ENCODE results near the gene LTBP3. TPM values are rescaled to one million over a fixed set of nuclear protein-coding genes. Genes with fewer than 3 reads are reported as not detected.

The LTBP3 gene
- total and polyA plus RNA-seq, 2 donors (not counting 3 experiments of a cell fraction or from before 2014, with no cell fraction given), result 120 to 209 TPM

GRCh38 chr11:65589444-65590239 is 31.5 kb upstream of the LTBP3 start:
- intact Hi-C loops (cut with micrococcal nuclease) (loop anchor here (5.0 kb wide), 1 partner anchor 222 kb away; no protein-coding TSS in a partner anchor), dilution Hi-C loops (cut with MboI; ENCODE audit: extremely low pct_ligation_motif_present, low sequenced_read_pairs) (no loop called here)
- no peaks in the 10 kb centered on the region for H3K36me3 ChIP-seq (ENCODE audit: control insufficient read depth in 2 of 2, extremely low read depth in 1 of 2, insufficient read depth in 2 of 2, low read length in 2 of 2)
- DNase-seq (ENCODE audit: low read depth, low spot score) (no peak), FAIRE-seq (no peak)
- H3K4me2 ChIP-seq (ENCODE audit: insufficient read depth, low read length), result no peak overlapping the region
- no peak overlapping the region for H3K27ac ChIP-seq (ENCODE audit: insufficient read depth, low read depth, low read length)
- no peak overlapping the region for H3K9ac ChIP-seq (replicated peaks; ENCODE audit: extremely low read depth, insufficient read depth, low read length)
- CTCF ChIA-PET, result interaction anchor here (1.1 to 12.2 kb wide), 8 partner anchors 15 to 57 kb away, joined by 3 to 206 read pairs (median 8); partner anchors contain the start of genes EHBP1L1, FAM89B, PCNX3 and ZNRD2
- H3K4me3 ChIP-seq (replicated peaks in 1 of 3; ENCODE audit: insufficient read depth in 1 of 3, low read depth in 1 of 3, low read length in 3 of 3), result no peak overlapping the region
- H3K9me3 ChIP-seq (replicated peaks; ENCODE audit: control insufficient read depth, insufficient read depth, low read length), result no peaks in the 10 kb centered on the region
- no peaks in the 10 kb centered on the region for H4K20me1 ChIP-seq (replicated peaks; ENCODE audit: control insufficient read depth, extremely low read depth, insufficient read depth, low read length)
- BruUV-seq (replicated peaks), result no TSS peak
- H3K4me1 ChIP-seq (ENCODE audit: control insufficient read depth, extremely low read depth, insufficient read depth, low read length), result peaks cover 7% of the 10 kb centered on the region
- POLR2A ChIA-PET, result no interaction called here
- H3K27me3 ChIP-seq (ENCODE audit: control insufficient read depth in 2 of 2, insufficient read depth in 2 of 2, low read length in 2 of 2), result no peaks in the 10 kb centered on the region
- no peak overlapping the region for H2AFZ ChIP-seq (ENCODE audit: low read depth, low read length)
- no peaks in the 10 kb centered on the region for H3K79me2 ChIP-seq (ENCODE audit: control insufficient read depth, insufficient read depth, low read length)
- no peak for TF ChIP-seq POLR2AphosphoS5 (IDR thresholded peaks at IDR 0.05; ENCODE audit: insufficient read depth, low read depth, low read length)
- TF ChIP-seq GATA2 (IDR thresholded peaks at IDR 0.05; ENCODE audit: insufficient read depth, insufficient read length, low read depth, low read length), result no peak
- TF ChIP-seq CTCF (IDR thresholded peaks at IDR 0.05; ENCODE audit: extremely low read depth in 1 of 2, insufficient read depth in 1 of 2, low read depth in 1 of 2, low read length in 2 of 2), result no peak
- TF ChIP-seq JUN (IDR thresholded peaks at IDR 0.05; ENCODE audit: borderline replicate concordance, insufficient read depth, insufficient read length, low read depth), result no peak
- no peak for TF ChIP-seq MAX (IDR thresholded peaks at IDR 0.05; ENCODE audit: insufficient read depth, insufficient read length)
- no peaks in the 10 kb centered on the region for H3K9me1 ChIP-seq (replicated peaks; ENCODE audit: control insufficient read depth, extremely low read depth, insufficient read depth, low read length)

All from endothelial cell of umbilical vein (primary cell).